HG03139 (cell line): Measurements from ENCODE around the gene BACE1.
"Not testable (repeated sequence)": the region's sequence is repeated elsewhere in the genome, so short reads cannot be mapped to it uniquely, and the experiment has no call there.

ENCODE experiments used
- ATAC-seq: cut with Tn5 transposase; IDR thresholded peaks from one replicate; pipeline ENCODE4 v1.9.1; 2021; ENCODE audit not compliant: unreplicated experiment

BACE1 gene

GRCh38 chr11:117316197-117316961 is at the start of gene BACE1:
Gene BACE1 (minus strand): TSS chr11:117316256. CDS start chr11:117315795, 461 bp downstream.
- no peak for ATAC-seq

GRCh38 chr11:117361432-117361831 is 45.4 kb upstream of the BACE1 start:
- ATAC-seq = no peak

- ATAC-seq = no peak
These were observed 40.3 kb upstream of the BACE1 start for GRCh38 chr11:117356126-117356890.

- ATAC-seq = no peak
These were observed 38.5 kb upstream of the BACE1 start for GRCh38 chr11:117354550-117354949.

- ATAC-seq = no peak
These were observed 29.0 kb upstream of the BACE1 start for GRCh38 chr11:117345039-117345438.

- no peak for ATAC-seq
These were observed 21.0 kb upstream of the BACE1 start for GRCh38 chr11:117337076-117337475.

GRCh38 chr11:117335399-117335798 is 19.3 kb upstream of the BACE1 start:
- no peak for ATAC-seq

DNA sequence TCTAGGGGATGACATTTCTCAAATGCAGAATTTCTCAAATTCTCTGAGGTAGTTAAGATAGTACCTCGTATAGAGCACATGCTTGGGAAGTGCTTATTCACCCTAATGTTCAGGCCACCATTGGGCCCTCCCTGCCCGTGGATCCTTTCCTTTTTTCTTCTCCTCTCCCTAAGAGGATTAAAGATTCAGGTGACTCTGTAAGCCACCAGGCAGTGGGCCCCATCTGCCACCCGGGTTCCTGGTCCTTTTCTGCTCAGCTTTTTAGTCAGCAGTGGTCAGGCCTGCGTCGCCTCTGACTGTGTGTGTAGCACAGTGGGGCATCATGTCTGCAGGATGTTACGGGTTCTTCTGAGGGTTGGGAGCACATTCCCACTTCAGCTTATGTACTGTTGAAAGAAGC is 18.8 kb upstream of the BACE1 start:
- ATAC-seq = no peak

- no peak for ATAC-seq
These were observed 17.9 kb upstream of the BACE1 start for GRCh38 chr11:117333917-117334316.

DNA sequence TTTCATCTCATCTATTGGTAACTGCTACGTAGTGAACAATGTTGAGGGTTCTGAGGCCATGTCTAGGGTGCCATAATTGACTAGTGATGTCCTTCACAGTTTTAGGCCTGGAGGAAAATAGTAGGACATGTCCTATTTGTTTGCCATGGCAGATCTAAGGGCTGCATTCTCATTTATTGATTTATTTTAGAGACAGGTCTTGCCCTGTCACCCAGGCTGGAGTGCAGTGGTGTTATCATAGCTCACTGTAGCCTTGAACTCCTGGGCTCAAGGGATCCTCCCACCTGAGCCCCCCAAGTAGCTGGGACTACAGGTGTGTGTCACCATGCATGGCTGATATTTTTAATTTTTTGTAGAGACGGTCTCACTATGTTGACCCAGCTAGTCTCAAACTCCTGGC is 16.8 kb upstream of the BACE1 start:
- ATAC-seq = no peak

- ATAC-seq = no peak
These were observed 12.4 kb upstream of the BACE1 start for GRCh38 chr11:117328375-117329010.

- peak; percentile 94 for ATAC-seq
These were observed 11.7 kb upstream of the BACE1 start, which contains the start of gene CEP164 for GRCh38 chr11:117327567-117328374. Gene CEP164 (plus strand): TSS chr11:117327854. CDS start chr11:117338587, 10,733 bp downstream.

- not testable (repeated sequence) for ATAC-seq
These were observed 11.2 kb upstream of the BACE1 start for GRCh38 chr11:117327255-117327566.

DNA sequence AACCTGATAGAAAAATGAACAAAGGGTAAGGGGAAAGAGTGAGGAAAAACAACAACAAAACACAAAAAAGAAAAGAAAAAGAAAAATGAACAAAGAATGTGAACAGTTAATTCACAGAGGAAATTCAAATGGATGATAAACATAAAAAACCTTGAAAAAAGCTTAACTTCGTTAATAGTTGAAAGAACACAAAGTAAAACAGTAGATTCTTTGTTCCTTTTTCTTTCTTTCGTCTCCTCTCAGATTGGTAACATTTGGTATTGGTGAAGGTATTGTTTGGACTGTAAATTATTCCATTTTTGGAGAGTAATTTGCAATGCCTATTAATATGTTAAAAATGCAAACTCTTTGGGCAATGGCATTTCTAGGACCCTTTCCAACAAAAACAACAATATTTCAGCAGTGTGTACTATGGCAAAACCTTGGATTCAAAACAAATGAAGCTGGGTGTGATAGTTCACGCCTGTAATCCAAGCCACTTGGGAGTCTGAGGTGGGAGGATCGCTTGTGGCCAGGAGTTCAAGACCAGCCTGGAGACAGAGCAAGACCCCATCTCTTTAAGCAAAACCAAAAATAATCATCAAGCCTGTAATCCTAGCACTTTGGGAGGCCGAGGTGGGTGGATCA is 3.3 kb upstream of the BACE1 start:
- ATAC-seq = no peak

DNA sequence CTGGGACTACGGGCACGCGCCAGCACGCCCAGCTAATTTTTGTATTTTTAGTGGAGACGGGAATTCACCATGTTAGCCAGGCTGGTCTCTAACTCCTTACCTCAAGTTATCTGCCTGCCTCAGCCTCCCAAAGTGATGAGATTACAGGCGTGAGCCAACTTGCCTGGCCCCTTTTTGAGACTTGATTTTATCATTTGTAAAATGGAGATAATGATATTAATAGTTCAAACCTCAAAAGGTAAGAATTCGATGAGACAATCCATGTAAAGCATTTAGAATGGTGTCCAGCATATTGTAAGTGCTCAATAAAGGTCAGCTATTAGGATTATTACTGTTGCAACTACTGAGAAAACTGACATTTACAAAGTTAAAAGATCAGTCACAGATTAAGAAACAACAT is 2.7 kb upstream of the BACE1 start:
- ATAC-seq = no peak

GRCh38 chr11:117315285-117316196 is 515 bp downstream of the BACE1 start:
- no peak for ATAC-seq

- ATAC-seq = no peak
These were observed 1.2 kb downstream of the BACE1 start for GRCh38 chr11:117314840-117315239.

GRCh38 chr11:117313828-117314768 is 2.0 kb downstream of the BACE1 start:
- no peak for ATAC-seq
